HepG2 (cell line): ENCODE data around the gene MAN1B1. TPM values are rescaled to one million over a fixed set of nuclear protein-coding genes. Genes with fewer than 3 reads are reported as not detected.

Source experiments
- BHLHE40 ChIP-seq: IDR thresholded peaks from 2 replicates; pipeline ENCODE4 v1.6.1; 2011; ENCODE audit warnings: low read length, improper control_type of control experiment
- KLF6 ChIP-seq: IDR thresholded peaks from 2 replicates; pipeline ENCODE4 v1.8.0; 2016; ENCODE audit warnings: missing biosample characterization, missing genetic modification reagents
- PLRG1 ChIP-seq: fragments of 450-650 bp; conservative IDR thresholded peaks from 2 replicates; pipeline ENCODE4 v1.6.1; 2016
- TCF7 ChIP-seq: sonication (generic); IDR thresholded peaks from 2 replicates; pipeline ENCODE4 v1.6.1; 2016; ENCODE audit warnings: antibody characterized with exemption, low read depth
- polyA plus RNA-seq, 8 experiments: library from polyadenylated mRNA; depleted of rRNA in 3 of 8; stranded (reverse) in 7 of 8; unstranded in 1 of 8; fragments of >200 nt; fragmentation: Illumina TruSeq in 4 of 8; extraction: Trizol in 4 of 8; gene quantifications; 2 replicates each; pipeline versions ENCODE4 v1.2.1 to v1.2.3, GENCODE V29; 2011 to 2016; ENCODE audit warnings: low read depth in 4 of 8, missing spikeins in 1 of 8, mixed read lengths in 1 of 8; ENCODE audit not compliant: insufficient read depth in 1 of 8
- total RNA-seq, 5 experiments: library from RNA; depleted of rRNA; stranded (reverse); fragments of >200 nt; fragmentation: Illumina TruSeq; extraction: Trizol; gene quantifications; 2 replicates each; pipeline ENCODE4 v1.2.3, GENCODE V29; 2016; ENCODE audit warnings: low read depth in 1 of 5
- TF ChIP-seq, protein P1 (sequence below): sonication (generic); formaldehyde crosslinking; IDR thresholded peaks from 2 replicates; pipeline ENCODE4 v1.4.0; 2020; ENCODE audit warnings: mild to moderate bottlenecking, missing genetic modification reagents
- TF ChIP-seq, protein P2 (sequence below): sonication (generic); formaldehyde crosslinking; IDR thresholded peaks from 2 replicates; pipeline ENCODE4 v1.8.0; 2022; ENCODE audit warnings: missing genetic modification reagents, low read depth, mild to moderate bottlenecking, borderline replicate concordance

Gene MAN1B1
- total and polyA plus RNA-seq, 2 of the 13 experiments (the other 11 are each of a cell fraction or from before 2014, with no cell fraction given) = 48.9 to 59.5 TPM

DNA sequence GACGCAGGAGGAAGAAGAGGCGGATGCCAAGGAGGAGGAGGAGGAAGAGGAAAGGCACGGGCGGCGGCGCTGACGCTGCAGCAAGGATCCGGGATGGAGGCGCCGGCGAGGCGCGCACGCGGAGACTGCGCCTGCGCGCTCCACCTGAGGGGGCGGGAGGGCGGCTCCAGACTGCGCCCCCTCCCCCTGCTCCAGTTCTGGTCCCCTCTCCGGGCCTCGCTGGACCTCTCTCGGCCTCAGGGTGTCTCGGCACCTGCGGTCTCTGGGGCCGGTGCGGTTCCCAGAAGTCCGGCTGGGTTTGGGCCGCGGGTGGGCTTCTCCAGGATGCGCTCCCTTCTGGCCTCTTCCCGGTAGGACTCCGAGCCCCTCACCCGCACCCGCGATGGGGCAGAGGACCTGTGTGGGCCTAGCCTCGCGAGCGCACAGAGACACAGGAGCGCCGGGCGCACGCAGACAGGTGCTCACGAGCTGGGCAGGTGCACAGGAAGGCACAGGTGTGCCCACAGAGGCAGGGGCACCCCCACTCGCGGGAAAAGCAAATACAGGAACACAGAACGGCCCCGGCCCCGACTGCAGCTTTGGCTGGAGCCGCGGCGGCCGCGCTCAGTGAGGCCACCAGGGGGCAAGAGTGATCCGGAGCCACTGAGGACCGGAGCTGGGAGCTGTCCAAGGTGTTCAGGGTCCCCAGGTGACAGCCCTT, 40.5 kb upstream of the MAN1B1 start, which contains the start of gene NPDC1 (continued):
- TF ChIP-seq, protein P1, sequence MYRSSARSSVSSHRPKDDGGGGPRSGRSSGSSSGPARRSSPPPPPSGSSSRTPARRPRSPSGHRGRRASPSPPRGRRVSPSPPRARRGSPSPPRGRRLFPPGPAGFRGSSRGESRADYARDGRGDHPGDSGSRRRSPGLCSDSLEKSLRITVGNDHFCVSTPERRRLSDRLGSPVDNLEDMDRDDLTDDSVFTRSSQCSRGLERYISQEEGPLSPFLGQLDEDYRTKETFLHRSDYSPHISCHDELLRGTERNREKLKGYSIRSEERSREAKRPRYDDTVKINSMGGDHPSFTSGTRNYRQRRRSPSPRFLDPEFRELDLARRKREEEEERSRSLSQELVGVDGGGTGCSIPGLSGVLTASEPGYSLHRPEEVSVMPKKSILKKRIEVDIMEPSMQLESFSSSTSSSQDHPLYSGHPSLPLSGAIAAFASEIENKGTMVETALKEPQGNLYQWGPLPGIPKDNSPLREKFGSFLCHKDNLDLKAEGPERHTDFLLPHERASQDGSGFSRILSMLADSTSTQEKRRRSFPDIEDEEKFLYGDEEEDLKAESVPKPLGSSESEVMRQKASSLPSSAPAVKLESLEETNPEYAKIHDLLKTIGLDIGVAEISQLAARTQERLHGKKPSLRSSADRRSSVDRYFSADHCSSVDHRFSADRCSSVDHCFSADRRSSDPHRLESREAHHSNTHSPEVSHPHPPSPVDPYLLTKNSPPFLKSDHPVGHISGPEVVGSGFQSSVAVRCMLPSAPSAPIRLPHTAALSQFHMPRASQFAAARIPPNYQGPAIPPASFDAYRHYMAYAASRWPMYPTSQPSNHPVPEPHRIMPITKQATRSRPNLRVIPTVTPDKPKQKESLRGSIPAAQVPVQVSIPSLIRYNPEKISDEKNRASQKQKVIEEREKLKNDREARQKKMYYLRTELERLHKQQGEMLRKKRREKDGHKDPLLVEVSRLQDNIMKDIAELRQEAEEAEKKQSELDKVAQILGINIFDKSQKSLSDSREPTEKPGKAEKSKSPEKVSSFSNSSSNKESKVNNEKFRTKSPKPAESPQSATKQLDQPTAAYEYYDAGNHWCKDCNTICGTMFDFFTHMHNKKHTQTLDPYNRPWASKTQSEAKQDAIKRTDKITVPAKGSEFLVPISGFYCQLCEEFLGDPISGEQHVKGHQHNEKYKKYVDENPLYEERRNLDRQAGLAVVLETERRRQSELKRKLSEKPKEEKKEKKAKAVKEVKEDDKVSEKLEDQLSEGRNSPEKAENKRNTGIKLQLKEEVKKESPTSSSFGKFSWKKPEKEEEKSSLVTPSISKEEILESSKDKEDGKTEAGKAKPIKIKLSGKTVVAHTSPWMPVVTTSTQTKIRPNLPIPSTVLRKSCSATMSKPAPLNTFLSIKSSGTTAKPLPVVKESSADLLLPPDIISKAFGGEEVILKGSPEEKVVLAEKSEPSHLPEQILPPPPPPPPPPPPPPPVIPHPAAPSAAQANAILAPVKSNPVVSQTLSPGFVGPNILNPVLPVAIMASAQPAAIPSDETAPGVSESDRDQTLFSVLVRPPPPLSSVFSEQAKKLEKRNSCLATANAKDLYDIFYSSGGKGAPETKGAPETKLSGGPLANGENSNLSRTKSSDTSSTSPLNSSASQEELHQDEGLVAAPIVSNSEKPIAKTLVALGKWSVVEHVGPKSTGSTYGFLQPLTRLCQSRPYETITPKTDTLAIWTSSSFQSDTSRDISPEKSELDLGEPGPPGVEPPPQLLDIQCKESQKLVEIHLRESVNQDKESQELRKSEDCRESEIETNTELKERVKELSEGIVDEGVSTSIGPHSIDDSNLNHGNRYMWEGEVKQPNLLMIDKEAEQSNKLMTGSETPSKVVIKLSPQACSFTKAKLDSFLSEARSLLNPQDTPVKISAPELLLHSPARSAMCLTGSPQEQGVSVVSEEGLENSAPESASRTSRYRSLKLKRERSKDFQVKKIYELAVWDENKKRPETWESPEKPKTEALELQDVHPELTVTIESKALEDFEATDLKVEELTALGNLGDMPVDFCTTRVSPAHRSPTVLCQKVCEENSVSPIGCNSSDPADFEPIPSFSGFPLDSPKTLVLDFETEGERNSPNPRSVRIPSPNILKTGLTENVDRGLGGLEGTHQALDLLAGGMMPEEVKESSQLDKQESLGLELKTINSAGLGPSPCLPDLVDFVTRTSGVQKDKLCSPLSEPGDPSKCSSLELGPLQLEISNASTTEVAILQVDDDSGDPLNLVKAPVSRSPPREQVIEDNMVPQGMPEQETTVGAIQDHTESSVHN (CRISPR knock-in tag) = no peak; the same call in 1 of the 2 replicates
- TF ChIP-seq KLF6 (peak; percentile 86; the same call in 1 of the 2 replicates), PLRG1 (no peak), BHLHE40 (no peak), TCF7 (no peak)
- TF ChIP-seq, protein P2, sequence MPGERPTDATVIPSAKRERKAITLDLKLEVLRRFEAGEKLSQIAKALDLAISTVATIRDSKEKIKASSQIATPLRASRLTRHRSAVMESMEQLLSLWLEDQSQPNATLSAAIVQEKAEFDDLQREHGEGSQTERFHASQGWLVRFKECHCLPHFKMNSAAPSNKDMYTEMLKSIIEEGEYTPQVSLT = no peak
- TF ChIP-seq, all 625 proteins: peak for 276
